NCI-H226 (cell line): ENCODE data around the gene RIPOR3.
"Not testable (repeated sequence)": the region's sequence is repeated elsewhere in the genome, so short reads cannot be mapped to it uniquely, and the experiment has no call there.

ENCODE experiments used
- DNase-seq: peaks from one replicate; pipeline ENCODE4 v3.0.0-alpha.2; 2015

Gene RIPOR3

DNA sequence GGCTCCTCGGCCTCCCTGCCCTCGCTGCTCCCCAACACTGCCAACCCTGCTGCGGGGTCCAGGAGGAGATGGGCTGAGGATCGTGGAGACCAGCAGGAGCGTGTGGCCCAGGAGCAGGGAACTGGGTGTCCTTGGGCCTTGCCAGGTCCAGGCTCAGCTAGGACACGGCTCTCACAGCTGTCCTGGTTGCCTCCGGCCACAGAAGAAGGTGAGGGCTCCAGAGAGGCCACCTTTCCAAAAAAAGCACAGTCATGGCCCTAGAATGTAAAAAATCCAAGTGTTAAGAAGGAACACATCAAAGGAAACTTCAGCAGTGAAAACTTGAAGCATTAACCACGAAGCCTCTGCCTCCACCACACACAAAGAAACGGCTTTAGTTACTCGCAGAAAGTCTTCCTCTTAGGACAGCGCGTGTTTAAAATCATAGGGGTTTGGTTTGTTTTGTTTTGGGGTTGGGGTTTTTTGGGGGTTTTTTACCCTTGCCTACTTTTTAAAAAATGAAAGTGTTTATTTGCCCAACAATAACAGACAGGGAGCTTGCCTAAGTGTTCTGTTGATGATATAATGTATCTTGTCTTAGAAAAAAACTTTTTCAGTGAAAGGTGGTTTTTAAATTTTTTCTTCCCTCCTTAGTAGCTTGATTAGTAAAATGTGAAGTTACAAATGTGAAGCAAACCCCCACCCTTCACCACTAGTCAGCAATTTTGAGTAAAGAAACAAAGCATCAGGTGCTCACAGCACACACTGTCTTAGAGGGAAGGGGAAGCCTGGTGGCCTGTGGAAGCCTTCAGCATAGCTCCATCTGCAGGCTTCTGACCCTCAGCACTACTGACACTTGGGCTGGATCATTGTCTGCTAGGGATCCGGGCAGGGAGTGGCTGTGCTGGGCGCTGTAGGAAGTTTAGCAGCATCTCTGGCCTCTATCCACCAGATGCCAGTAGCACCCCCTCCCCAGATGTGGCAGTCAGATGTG is 121.2 kb downstream of the RIPOR3 start:
- DNase-seq: no peak

GRCh38 chr20:50569487-50569863 is 121.9 kb downstream of the RIPOR3 start:
- not testable (repeated sequence) for DNase-seq

GRCh38 chr20:50568549-50568942 is 122.8 kb downstream of the RIPOR3 start:
- DNase-seq: no peak

DNA sequence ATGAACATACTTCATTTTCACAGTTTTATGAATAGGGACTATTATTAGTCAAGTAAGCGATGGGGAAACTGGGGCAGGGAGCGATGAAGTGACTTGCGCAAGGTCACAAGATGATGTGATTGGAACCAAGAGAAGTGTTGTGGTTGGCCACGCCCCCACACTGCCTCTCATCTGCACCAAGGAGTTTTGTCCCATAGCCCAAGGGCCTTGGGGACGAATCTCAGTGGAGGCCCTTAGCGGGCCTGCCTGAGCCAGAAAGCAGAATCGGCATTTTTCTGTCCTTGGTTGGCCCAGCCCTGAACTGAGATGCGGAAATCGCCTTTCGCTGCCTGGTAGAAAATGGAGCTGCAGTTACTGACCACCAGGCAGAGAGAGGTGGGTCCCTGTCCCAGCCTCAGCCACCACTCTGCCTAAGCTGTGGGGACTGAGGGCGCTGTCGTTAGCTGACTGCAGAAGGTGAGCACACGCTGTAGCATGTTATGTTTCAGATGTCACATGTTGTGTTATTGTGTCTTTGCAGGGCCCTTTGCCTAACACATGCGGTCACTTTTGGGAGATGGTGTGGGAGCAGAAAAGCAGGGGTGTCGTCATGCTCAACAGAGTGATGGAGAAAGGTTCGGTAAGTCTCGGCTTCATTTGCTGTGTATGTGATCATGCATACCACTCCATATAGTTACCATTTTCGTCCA is 123.3 kb downstream of the RIPOR3 start:
- DNase-seq: no peak

- DNase-seq: no peak
These were observed 125.5 kb downstream of the RIPOR3 start for GRCh38 chr20:50565871-50566270.

- no peak for DNase-seq
These were observed 126.0 kb downstream of the RIPOR3 start for GRCh38 chr20:50565383-50565782.

GRCh38 chr20:50563133-50563944 is 128.0 kb downstream of the RIPOR3 start:
- DNase-seq: no peak

- DNase-seq: no peak
These were observed 129.1 kb downstream of the RIPOR3 start for GRCh38 chr20:50562262-50562701.

DNA sequence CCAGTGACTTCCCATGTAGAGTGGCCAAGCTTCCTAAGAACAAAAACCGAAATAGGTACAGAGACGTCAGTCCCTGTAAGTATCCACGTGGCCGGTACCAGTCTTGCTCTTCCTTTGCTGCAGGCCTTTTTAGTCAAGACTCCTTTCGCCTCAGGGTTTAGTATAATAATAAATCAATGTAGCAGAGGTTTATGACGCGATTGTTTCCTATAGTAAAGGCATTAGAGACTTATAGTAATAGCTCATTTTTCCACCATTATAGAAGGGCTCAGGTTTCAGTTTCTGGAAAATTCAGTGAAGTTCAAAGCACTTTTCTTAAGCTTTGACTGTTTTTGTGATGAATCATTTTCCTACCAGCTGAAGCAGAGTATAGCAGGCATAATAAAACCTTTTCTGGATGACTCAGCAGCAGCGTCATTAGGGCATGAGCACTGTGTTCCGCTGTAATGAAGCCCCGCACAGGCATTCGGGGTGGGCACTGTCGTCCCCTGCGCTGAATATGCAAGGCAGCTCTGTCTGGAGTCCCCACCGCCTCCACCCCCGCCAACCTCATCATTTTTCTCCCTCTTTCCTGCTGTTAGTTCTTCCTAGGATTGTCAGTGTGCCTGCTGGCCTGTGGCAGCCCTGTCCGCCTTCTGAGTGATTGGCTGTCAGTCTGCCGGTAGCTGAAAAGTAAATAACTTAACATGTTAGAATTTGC is 129.8 kb downstream of the RIPOR3 start:
- peak; percentile 95 for DNase-seq

- no peak for DNase-seq
These were observed 130.5 kb downstream of the RIPOR3 start for GRCh38 chr20:50560867-50561266.

DNA sequence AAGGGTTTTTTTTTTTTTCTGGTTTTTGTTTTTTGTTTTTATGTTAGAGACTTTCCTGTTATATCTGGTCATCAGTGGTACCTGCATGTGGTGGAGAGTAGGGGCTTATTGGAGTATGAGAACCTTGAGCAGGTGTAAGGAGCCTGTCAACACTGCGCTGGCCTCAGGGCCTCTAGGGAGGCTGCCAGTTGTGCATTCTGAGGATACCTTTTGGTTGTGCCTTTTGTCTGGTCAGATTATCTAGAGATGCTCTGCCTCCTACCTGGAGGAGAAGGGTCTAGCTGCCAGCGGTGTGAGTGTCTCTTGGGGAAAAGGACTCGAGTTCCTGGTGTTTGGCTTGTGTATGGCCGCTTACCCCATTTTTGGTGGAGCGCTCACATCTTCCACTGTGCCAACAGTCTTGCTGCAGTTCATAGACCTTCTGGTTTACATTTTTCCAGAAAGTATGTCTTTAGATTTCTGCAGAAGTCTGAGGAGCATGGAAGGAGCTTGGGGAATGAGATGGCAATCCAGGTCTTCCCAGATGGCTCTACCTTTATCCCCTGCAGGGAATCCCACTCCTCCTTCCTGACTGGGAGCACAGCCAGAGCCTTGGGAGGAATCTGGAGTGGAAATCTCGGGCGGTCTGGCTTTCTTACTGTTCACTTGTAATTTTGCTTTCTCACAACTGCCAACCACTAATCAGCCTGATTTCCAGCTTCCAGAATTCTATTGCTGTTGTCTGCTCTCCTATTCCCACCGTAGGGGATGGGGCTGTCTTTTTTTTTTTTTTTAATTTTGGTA is 131.3 kb downstream of the RIPOR3 start:
- no peak for DNase-seq

DNA sequence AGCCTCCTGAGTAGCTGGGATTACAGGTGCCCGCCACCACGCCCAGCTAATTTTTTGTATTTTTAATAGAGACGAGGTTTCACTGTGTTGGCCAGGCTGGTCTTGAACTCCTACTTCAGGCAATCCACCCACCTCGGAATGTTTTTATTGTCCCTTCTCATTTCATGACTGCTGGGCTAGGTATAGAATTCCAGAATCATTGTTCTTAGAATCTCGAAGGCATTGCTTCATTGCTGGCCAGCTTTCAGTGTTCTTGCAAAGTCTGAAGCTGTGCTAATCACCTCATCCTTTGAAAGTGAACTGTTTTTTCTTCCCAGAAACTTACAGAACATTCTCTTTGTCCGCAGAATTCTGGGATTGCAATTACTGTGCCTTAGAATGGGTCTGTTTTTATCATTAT is 132.2 kb downstream of the RIPOR3 start:
- no peak for DNase-seq

- peak; percentile 87 for DNase-seq
These were observed 132.8 kb downstream of the RIPOR3 start for GRCh38 chr20:50558483-50558925.

GRCh38 chr20:50557549-50558134 is 133.7 kb downstream of the RIPOR3 start:
- no peak for DNase-seq

DNA sequence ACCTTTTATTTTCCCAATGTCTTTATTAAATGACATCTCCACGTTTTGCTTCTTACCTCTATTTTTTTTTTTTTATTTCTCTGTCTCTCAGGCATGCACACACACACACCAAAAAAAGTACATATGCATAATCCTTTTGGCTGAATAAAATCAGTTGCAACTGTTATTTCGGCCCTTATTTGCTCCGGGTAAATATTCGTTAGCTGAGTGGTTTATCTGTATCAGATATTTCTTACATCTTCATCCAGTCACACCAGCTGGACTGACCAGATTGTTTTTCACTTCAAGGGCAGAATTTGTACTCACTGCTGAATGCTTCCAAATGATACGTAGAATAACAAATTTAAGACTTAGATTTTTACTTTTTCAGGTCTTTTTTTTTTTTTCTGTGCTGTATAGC is 135.7 kb downstream of the RIPOR3 start:
- no peak for DNase-seq

DNA sequence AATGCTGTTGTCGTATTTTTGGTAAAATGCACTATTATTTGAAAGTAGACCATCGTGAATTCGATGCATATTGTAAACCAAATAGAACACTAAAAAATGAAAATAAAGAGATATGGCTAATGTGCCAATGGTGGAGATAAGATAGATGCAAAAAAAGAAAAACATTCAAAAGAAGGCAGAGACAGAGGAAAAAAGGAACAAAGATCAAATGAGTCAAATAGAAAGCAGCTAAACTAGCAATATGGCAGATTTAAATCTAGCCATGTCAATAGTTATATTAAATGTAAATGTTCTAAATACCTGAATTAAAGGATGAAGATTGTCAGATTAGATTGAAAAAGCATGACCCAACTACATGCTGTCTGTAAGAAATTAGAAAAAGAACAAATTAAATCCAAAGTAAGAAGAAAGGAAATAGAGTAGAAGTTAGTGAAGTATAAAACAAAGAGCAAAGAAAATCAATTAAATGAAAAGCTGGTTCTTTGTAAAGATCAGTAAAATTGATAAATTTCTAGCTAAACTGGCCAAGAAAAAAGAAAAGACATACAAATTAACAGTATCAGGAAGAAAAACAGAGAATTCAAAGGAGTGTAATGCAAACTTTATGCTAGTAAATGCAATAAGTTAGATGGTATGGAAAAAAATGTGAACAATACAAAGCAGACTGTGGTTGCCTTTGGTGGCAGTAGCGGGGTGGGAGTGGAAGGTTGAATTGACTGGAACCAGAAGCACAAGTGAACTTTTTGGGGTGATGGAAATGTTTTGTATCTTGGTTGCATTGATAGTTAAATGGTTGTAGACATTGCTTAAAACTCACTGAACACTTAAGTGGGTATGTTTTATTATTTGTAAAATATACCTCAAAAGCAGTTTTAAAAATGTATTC is 136.4 kb downstream of the RIPOR3 start:
- no peak for DNase-seq

DNA sequence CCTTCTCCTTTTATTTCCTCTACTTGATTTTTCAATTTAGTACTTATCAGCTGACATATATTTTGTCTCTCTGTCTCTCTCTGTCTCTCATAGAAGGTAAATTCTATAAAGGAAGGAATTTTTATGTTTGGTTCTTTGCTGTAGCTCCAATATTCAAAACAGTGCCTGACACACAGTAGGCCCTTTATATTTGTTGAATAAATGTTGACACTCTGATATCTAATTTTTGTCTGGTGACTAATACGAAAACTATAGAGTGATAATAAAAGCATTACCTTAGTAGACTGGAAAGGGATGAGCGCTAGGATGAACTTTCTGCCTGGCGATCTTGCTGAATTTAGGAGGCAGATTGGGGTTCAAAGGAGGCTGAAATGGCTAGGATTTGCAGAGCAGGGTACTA is 138.4 kb downstream of the RIPOR3 start:
- DNase-seq: no peak

GRCh38 chr20:50551288-50551687 is 140.1 kb downstream of the RIPOR3 start:
- DNase-seq: no peak

DNA sequence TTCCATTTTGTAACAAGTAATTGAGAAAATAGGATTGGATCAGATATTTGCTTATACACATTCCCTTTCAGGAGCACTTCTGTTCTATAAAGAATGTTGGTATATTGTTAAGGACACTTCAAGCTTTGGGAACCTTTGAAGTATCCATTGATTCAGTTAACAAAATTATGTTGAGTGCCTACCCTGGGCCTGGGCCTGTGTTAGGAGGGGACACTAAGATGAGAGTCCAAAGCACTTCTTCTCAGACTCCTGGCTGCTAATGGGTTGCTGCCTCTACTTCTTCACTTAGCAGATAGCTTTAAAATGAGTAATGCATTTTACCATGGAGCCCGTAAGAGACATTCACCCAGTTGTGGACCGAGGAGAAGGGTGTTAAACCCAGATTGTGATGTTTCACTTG is 140.8 kb downstream of the RIPOR3 start:
- DNase-seq: no peak

DNA sequence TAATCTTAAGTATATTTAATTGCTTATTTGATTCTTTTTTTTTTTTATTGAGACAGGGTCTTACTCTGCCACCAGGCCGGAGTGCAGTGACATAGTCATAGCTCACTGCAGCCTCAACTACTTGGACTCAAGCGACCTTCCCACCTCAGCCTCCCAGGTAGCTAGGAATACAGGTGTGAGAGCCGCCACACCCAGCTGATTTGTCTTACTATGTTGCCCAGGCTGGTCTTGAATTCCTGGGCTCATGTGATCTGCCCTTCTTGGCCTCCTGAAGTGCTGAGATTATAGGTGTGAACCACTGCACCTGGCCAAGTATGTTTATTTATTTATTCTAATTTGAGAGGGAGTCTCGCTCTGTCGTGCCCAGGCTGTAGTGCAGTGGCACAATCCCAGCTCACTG is 142.9 kb downstream of the RIPOR3 start:
- no peak for DNase-seq
